HG03520 (cell line): ENCODE measurements around the gene ZCWPW2.

Experiments
- ATAC-seq: cut with Tn5 transposase; IDR thresholded peaks from one replicate; pipeline ENCODE4 v1.9.1; 2021; ENCODE audit warnings: mild to moderate bottlenecking, moderate library complexity; ENCODE audit not compliant: unreplicated experiment

Gene ZCWPW2, protein sequence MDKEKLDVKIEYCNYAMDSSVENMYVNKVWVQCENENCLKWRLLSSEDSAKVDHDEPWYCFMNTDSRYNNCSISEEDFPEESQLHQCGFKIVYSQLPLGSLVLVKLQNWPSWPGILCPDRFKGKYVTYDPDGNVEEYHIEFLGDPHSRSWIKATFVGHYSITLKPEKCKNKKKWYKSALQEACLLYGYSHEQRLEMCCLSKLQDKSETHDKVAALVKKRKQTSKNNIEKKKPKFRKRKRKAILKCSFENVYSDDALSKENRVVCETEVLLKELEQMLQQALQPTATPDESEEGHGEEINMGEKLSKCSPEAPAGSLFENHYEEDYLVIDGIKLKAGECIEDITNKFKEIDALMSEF

DNA sequence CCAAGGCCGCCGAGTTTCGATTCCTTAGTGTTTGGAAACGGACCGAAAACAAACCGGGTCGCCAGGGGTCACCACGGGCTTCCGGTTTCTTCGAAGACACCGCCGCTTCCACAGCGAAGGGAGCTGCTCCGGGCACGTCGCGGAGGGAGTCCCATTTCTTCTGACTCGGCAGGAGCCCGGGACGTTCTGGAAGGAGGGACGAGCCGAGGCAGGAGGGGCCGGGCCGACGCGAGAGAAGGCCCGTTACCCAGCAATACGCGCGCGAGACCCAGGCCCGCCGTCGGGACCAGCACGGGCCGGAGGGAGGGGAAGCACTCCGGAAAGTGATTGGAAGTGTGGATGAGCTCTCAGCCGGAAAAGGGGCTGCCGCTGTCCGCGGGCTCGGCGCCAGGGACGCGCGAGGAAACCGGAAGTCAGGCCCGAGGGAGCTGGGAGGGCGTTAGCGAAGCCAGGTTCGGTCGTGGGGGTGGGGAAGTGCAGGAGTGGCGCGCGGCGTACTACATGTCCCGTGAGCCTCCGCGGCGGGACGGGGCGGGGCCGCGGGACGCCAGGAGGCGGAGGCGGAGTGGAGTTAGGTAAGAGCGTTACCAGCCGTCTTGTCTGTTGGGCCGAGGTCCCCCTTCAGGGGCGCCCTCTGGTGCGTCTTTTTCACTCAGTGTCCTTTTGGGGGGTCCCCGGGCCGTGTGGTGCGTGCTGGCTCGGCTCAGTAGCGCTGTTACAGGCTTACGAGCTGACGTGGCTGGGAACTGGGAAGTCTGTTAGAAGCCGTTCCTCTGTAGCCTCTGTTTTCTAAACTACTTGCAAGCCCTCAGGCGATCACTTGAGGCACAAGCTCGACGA is at the start of gene ZCWPW2, which contains the start of gene AZI2:
Gene ZCWPW2, plus strand, starts transcription at position 93 of the 840 bp plus-strand sequence. CDS start 64,348 bp downstream, outside the sequence.
Gene AZI2, minus strand, starts transcription at position 196 of the 840 bp plus-strand sequence. CDS start 8,207 bp downstream, outside the sequence.
- peak; percentile 85 for ATAC-seq

DNA sequence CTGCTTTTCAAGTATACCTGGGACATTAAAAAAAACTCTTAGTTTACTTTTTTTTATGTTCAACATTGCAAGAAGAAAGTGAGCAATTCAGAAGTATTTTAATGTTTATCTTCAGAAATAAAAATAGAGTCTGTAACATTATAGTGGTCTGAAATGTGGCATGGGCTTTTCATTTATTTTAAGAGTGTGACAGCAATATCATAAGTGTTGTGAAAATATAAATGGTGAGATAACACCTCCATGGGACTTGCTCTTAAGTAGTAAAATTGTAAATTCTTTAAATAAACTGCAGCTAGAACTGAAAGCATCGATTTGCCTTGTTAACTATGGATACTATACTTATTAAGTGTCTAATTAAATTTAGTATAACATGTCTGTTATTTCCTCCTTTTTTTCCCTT is 48.8 kb upstream of the ZCWPW2 start:
- no peak for ATAC-seq

GRCh38 chr3:28300345-28300962 is 48.1 kb upstream of the ZCWPW2 start:
- no peak for ATAC-seq

- no peak for ATAC-seq
Measured at GRCh38 chr3:28301688-28302087, 46.8 kb upstream of the ZCWPW2 start.

- ATAC-seq = no peak
Measured at GRCh38 chr3:28308196-28308595, 40.3 kb upstream of the ZCWPW2 start.

DNA sequence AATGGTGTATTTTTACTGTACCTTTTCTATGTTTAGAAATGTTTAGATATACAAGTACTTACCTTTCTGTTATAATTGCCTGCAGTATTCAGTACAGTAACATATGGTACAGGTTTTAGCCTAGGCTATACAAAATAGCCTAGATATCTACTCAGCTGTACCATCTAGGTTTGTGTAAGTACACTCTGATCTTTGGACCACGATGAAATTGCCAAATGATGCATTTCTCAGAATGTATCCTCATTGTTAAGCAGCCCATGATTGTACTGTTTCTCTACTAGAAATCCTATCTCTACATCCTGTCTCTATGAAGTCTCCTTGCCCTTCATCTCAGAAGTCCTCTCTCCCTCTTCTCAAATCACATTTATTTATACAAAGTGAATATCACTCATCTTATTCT is 32.8 kb upstream of the ZCWPW2 start:
- ATAC-seq = no peak

- no peak for ATAC-seq
Measured at GRCh38 chr3:28316226-28316625, 32.3 kb upstream of the ZCWPW2 start.

DNA sequence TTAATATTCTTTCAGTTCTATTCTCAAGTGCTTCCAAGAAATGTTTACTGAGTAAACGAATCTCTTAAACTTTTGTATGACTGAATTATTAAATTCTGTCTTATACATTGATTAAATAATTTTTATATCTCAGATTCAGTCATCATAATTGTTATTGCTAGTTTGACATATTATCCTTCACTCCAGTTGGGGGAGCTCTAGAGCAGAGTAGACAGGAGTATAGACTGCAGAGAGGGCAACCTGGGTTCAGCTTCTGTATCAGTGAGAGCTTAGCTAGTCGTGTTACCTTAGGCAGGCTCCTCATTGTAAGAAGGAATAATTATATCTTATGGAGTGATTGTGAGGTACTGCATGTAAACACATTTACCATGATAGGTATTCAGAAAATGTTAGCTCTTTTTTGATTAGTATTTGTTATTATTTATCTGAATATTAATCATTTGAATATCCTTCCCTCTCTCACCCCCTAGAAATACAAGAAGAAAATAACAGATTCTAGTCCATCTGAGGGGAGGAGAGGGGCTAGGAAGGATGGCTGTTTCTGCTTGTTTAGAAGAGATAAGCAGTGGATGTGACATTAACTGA is 31.0 kb upstream of the ZCWPW2 start:
- ATAC-seq = peak; percentile 91

DNA sequence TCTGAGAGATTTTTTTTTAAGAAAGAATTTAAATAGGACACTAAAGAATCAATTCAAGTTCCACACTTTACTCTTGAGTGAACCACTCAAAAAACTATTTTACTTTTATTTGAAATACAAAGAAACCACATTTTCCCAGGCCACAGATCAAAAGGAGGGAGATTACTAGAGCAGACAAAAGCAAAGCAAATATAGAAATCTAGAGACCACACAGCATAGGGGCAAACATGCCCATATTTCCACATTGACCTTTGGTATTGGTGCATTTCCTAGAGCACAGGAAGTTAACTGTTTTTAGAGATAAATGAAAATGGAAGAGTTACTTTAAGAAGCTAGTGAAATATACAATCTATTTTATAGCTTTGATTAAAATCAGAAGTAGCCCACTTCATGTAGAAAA is 27.5 kb upstream of the ZCWPW2 start:
- ATAC-seq = no peak

DNA sequence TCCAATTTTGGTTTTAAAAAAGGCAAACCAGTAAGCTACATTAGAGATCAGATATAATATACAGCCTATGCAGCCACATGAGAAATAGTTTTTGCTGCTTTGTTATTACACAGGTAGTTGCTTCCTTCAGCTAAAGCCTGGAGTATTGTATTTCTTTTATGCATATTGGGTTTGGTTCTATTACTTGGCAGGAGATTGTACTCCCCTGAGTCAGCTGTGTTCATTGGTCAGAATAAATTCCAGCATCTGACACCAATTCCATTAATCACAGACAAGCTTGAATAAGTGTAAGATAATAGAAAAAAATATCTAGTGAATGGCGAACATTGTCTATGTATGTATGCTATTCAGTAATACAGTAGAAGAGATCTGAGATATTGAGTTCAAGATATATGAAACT is 26.1 kb upstream of the ZCWPW2 start:
- ATAC-seq = no peak

DNA sequence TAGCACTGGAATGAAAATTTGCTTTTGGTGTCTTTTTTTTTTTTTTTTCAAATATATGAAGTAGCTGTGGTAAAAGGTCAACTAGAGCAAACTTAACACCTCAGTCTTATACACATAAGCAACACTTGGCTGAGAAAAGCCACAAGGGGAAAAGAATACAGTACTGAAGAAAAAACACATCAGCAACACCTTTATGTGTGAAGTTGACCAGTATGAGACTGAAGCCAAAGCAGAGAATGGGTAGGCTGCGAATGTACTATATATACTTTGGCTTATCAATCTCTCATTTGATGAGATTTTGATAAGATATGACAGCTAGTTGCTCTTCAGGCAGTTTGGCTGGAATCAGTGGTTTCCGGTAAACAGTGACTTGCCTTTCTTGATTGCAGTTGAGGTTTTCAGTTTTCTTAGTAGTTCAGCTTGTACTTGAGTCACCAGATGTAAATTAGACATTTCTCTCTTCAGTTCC is 22.0 kb upstream of the ZCWPW2 start:
- ATAC-seq = peak; percentile 58

GRCh38 chr3:28328188-28329151 is 20.1 kb upstream of the ZCWPW2 start:
- ATAC-seq = peak; percentile 35

GRCh38 chr3:28334552-28334951 is 14.0 kb upstream of the ZCWPW2 start:
- ATAC-seq = no peak

DNA sequence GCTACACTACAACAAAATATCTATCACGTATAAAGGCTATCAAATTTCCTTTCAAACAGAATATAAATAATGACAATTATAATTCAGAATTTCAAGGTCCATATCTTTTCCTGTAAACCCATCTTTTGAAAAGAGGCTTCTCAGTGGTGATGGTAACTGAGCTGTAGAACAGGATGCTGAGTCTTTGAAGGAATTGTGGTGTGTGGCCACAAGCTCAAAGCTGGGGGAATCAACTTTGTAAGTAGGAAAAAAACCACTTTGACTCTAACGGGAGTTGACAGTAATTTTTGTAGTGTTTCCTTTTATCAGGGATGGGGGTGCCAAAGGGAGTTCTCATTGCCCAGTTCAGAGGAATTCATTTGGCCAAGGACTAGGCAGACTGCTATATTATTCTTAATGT is 13.3 kb upstream of the ZCWPW2 start:
- ATAC-seq = no peak

- no peak for ATAC-seq
Measured at GRCh38 chr3:28337230-28337629, 11.3 kb upstream of the ZCWPW2 start.

GRCh38 chr3:28343144-28343543 is 5.4 kb upstream of the ZCWPW2 start:
- ATAC-seq = no peak

- no peak for ATAC-seq
Measured at GRCh38 chr3:28345690-28346089, 2.8 kb upstream of the ZCWPW2 start.

DNA sequence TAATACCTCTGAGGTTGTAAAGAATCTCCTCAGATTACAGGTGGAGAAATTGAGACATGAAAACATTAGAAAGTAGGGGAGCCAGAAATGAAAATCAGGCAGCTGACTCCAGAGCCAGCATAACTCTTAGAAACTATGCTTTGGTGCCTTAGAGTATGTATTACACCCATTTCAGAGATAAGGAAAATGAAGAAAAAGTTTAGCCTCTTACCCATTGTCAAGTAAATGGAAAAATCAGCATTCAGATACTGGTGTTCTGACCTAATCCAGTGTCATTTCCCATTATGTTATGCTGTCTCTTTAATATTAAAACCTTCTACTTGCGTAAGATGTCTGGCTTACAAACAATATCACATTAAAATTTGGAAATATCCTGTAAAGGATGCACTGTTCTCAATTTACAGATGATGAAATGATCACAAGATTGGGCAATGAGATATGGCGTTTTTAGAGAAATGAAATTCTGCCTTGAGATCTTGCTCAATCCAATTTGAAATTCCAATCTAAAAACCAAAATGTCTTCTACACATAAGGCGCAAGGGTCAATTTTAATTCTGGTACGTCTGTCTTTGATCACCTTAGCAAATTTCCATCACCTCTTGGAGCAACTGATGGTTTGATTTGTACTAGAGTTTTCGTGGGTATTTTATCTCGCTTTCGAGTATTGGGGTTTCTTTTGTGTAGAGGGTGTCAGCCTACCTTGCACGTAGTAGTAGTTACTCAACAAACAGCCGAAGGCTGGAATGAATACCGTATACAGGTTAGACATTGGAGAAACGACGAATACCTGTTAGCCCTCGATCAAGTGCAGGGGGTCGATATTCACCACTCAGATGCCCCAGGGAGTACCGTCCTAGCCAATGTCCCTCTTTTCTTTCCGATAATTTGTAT is 902 bp upstream of the ZCWPW2 start:
- ATAC-seq = no peak

DNA sequence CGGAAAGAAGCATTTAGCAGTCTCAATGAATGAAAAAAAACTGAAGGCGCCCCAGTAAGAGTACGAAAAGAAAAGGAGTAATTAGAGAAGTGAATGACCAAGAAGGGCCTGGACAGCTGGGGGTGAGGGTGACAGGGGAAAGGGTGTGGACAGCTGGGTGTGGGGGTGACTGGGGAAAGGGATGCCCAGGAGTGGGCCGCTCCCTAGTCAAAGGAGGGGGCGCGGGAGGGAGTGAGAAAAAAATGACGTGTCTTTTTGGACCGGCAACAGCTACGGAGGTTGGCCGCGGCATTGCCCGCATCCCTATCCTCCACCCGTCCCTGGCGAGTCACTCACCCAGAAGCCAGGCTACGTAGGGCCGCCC is 274 bp upstream of the ZCWPW2 start:
- no peak for ATAC-seq
